ENCODE data around the gene MATN3.

MATN3 gene

GRCh38 chr2:20012282-20013125 is at the start of gene MATN3:
MATN3 (minus strand) TSS chr2:20012668; CDS start chr2:20012631, 37 bp downstream.
- peak within 1 kb of the TSS; percentile 37 for H3K27ac Mint-ChIP-seq
- peaks cover 0 to 3% of the 10 kb centered on the region in 2 donors for H3K9me3 Mint-ChIP-seq
- ATAC-seq (replicated peaks) (peak; percentile 60 to 72), DNase-seq (no peak)
- peaks cover 6 to 11% of the 10 kb centered on the region in 2 donors for H3K4me1 Mint-ChIP-seq
- H3K4me3 Mint-ChIP-seq = peak within 1 kb of the TSS; percentile 83
- no peaks in the 10 kb centered on the region for H3K36me3 Mint-ChIP-seq
- H3K27me3 Mint-ChIP-seq = peaks cover 31 to 63% of the 10 kb centered on the region in 2 donors

- DNase-seq = no peak
- peaks cover 6% of the 10 kb centered on the region in 2 donors for H3K9me3 Mint-ChIP-seq
- H3K4me1 Mint-ChIP-seq = peaks cover 0 to 4% of the 10 kb centered on the region in 2 donors
- no peak for ATAC-seq (replicated peaks)
- H3K36me3 Mint-ChIP-seq = no peaks in the 10 kb centered on the region
- no peak overlapping the region for H3K4me3 Mint-ChIP-seq
- H3K27me3 Mint-ChIP-seq = peaks cover 5 to 19% of the 10 kb centered on the region in 2 donors
- no peak overlapping the region for H3K27ac Mint-ChIP-seq
Observed at GRCh38 chr2:20061940-20062339, 49.5 kb upstream of the MATN3 start.

- Mint-ChIP-seq H3K36me3 (no peaks in the 10 kb centered on the region), H3K27ac (no peak overlapping the region)
Observed at GRCh38 chr2:20061476-20061875, 49.0 kb upstream of the MATN3 start.

GRCh38 chr2:20060106-20060505 is 47.6 kb upstream of the MATN3 start:
- ATAC-seq (replicated peaks) (no peak), DNase-seq (no peak)
- no peak overlapping the region for H3K4me3 Mint-ChIP-seq
- peaks cover 6% of the 10 kb centered on the region in 2 donors for H3K9me3 Mint-ChIP-seq
- no peaks in the 10 kb centered on the region for H3K36me3 Mint-ChIP-seq
- H3K27me3 Mint-ChIP-seq = peaks cover 11 to 22% of the 10 kb centered on the region in 2 donors
- H3K4me1 Mint-ChIP-seq = peaks cover 0 to 4% of the 10 kb centered on the region in 2 donors
- H3K27ac Mint-ChIP-seq = no peak overlapping the region

More at GRCh38 chr2:20061476-20061875, 49.0 kb upstream of the MATN3 start:
- no peak for DNase-seq
- Mint-ChIP-seq H3K9me3 (peaks cover 6% of the 10 kb centered on the region in 2 donors), H3K27me3 (peaks cover 10 to 17% of the 10 kb centered on the region in 2 donors), H3K4me1 (peaks cover 0 to 4% of the 10 kb centered on the region in 2 donors), H3K4me3 (no peak overlapping the region)
- no peak for ATAC-seq (replicated peaks)

GRCh38 chr2:20057268-20057667 is 44.8 kb upstream of the MATN3 start:
- no peak overlapping the region for H3K4me3 Mint-ChIP-seq
- H3K36me3 Mint-ChIP-seq = no peaks in the 10 kb centered on the region
- H3K27me3 Mint-ChIP-seq = peaks cover 17 to 26% of the 10 kb centered on the region in 2 donors
- DNase-seq = no peak
- no peak overlapping the region for H3K27ac Mint-ChIP-seq
- ATAC-seq (replicated peaks) = no peak
- H3K4me1 Mint-ChIP-seq = no peaks in the 10 kb centered on the region
- H3K9me3 Mint-ChIP-seq = no peaks in the 10 kb centered on the region

- no peak for ATAC-seq (replicated peaks)
- no peak overlapping the region for H3K4me3 Mint-ChIP-seq
- no peak overlapping the region for H3K27ac Mint-ChIP-seq
- no peaks in the 10 kb centered on the region for H3K36me3 Mint-ChIP-seq
- DNase-seq = no peak
- peaks cover 14 to 17% of the 10 kb centered on the region in 2 donors for H3K27me3 Mint-ChIP-seq
- no peaks in the 10 kb centered on the region for H3K9me3 Mint-ChIP-seq
- H3K4me1 Mint-ChIP-seq = peaks cover 0 to 2% of the 10 kb centered on the region in 2 donors
Observed at GRCh38 chr2:20054931-20055330, 42.5 kb upstream of the MATN3 start.

GRCh38 chr2:20054119-20054518 is 41.7 kb upstream of the MATN3 start:
- no peaks in the 10 kb centered on the region for H3K9me3 Mint-ChIP-seq
- DNase-seq = no peak
- ATAC-seq (replicated peaks) = no peak
- peaks cover 14 to 17% of the 10 kb centered on the region in 2 donors for H3K27me3 Mint-ChIP-seq
- no peaks in the 10 kb centered on the region for H3K36me3 Mint-ChIP-seq
- no peak overlapping the region for H3K4me3 Mint-ChIP-seq
- H3K27ac Mint-ChIP-seq = no peak overlapping the region
- H3K4me1 Mint-ChIP-seq = peaks cover 3 to 10% of the 10 kb centered on the region in 2 donors

GRCh38 chr2:20052861-20053281 is 40.4 kb upstream of the MATN3 start:
- H3K36me3 Mint-ChIP-seq = no peaks in the 10 kb centered on the region
- ATAC-seq (replicated peaks) (no peak), DNase-seq (no peak)
- H3K9me3 Mint-ChIP-seq = no peaks in the 10 kb centered on the region
- no peak overlapping the region for H3K4me3 Mint-ChIP-seq
- H3K27me3 Mint-ChIP-seq = peaks cover 14% of the 10 kb centered on the region in 2 donors
- peaks cover 10 to 19% of the 10 kb centered on the region in 2 donors for H3K4me1 Mint-ChIP-seq
- H3K27ac Mint-ChIP-seq = no peak overlapping the region

GRCh38 chr2:20052229-20052851 is 39.9 kb upstream of the MATN3 start:
- Mint-ChIP-seq H3K4me3 (no peak overlapping the region), H3K27me3 (peaks cover 14% of the 10 kb centered on the region in 2 donors), H3K36me3 (no peaks in the 10 kb centered on the region), H3K27ac (no peak overlapping the region), H3K4me1 (peaks cover 10 to 23% of the 10 kb centered on the region in 2 donors), H3K9me3 (no peaks in the 10 kb centered on the region)
- ATAC-seq (replicated peaks) (no peak), DNase-seq (no peak)

GRCh38 chr2:20051532-20052228 is 39.2 kb upstream of the MATN3 start, which contains the start of gene LAPTM4A:
LAPTM4A (minus strand) TSS chr2:20051628; CDS start chr2:20051520, 108 bp downstream.
- Mint-ChIP-seq H3K9me3 (no peaks in the 10 kb centered on the region), H3K4me1 (peaks cover 10 to 23% of the 10 kb centered on the region in 2 donors), H3K27ac (no peak within 1 kb of the TSS), H3K36me3 (no peaks in the 10 kb centered on the region), H3K4me3 (no peak within 1 kb of the TSS), H3K27me3 (peaks cover 9 to 14% of the 10 kb centered on the region in 2 donors)
- DNase-seq = peak; percentile 98
- peak; percentile 92 to 93 for ATAC-seq (replicated peaks)

- Mint-ChIP-seq H3K27ac (no peak overlapping the region), H3K4me1 (peaks cover 10 to 23% of the 10 kb centered on the region in 2 donors), H3K36me3 (no peaks in the 10 kb centered on the region), H3K9me3 (no peaks in the 10 kb centered on the region), H3K27me3 (peaks cover 8 to 12% of the 10 kb centered on the region in 2 donors), H3K4me3 (no peak overlapping the region)
- ATAC-seq (replicated peaks) (peak; percentile 28 to 40), DNase-seq (peak; percentile 34)
Observed at GRCh38 chr2:20050646-20051531, 38.4 kb upstream of the MATN3 start.

- H3K27ac Mint-ChIP-seq = no peak overlapping the region
- peak; percentile 57 for DNase-seq
- no peak overlapping the region for H3K4me3 Mint-ChIP-seq
- ATAC-seq (replicated peaks) = peak; percentile 65
- H3K27me3 Mint-ChIP-seq = peaks cover 5 to 7% of the 10 kb centered on the region in 2 donors
- H3K36me3 Mint-ChIP-seq = no peaks in the 10 kb centered on the region
- H3K4me1 Mint-ChIP-seq = peaks cover 10 to 23% of the 10 kb centered on the region in 2 donors
- no peaks in the 10 kb centered on the region for H3K9me3 Mint-ChIP-seq
Observed at GRCh38 chr2:20050104-20050645, 37.7 kb upstream of the MATN3 start.

- Mint-ChIP-seq H3K27me3 (peaks cover 0 to 3% of the 10 kb centered on the region in 2 donors), H3K4me1 (peaks cover 10 to 23% of the 10 kb centered on the region in 2 donors), H3K36me3 (no peaks in the 10 kb centered on the region), H3K27ac (no peak overlapping the region), H3K9me3 (no peaks in the 10 kb centered on the region), H3K4me3 (no peak overlapping the region)
- DNase-seq (no peak), ATAC-seq (replicated peaks) (no peak)
Observed at GRCh38 chr2:20049637-20050036, 37.2 kb upstream of the MATN3 start.
